VCaP (cell line): ENCODE results near the gene FKBP6.
A peak's percentile ranks its signal among the peaks of the same experiment; 100 is the strongest.
"Not testable (repeated sequence)": the region's sequence is repeated elsewhere in the genome, so short reads cannot be mapped to it uniquely, and the experiment has no call there.

ENCODE experiments used
- H3K27ac ChIP-seq: fragments of 450-650 bp; 2 replicates; pipeline ENCODE4 v1.5.1; 2017
- TF ChIP-seq, protein P1 (sequence below): fragments of 450-650 bp; conservative IDR thresholded peaks from 2 replicates; pipeline ENCODE4 v1.5.1; 2017; ENCODE audit warnings: mild to moderate bottlenecking, moderate library complexity

Gene FKBP6

DNA sequence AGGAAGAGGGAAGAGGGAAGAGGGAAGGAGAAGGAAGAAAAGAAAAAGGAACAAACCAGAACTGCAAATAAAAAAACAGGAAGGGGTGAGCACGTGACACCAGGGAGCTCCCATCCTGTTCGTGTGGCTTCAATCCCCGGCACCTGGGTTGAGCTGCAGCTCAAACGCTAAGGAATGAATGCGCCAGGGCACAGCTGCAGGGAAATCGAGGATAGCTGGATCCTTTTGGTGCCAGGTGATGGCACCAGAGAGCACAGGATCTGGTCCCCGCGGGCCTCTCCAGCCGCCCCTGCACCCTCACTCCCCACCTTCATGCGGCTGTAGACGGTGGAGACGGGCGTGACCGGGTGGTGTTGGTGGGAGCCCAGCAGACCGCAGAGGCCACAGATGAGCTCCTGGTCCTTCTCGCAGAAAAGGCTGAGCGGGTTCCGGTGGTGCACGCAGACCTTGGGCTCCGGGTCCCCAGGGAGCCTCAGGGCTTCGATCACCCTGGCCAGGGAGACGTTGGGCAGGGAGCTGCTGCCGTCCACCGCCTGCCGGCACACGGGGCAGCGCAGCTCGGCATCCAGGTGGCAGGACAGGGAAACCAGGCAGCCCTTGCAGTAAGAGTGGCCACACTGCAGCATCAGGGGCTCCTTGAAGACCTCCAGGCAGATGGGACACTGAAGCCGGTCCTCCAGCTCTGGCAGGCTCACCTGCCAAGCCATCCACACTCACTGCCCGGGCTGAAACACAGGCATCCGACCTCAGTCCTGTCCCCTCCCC, 3.7 kb upstream of the FKBP6 start:
- peak overlapping the region; percentile 32; the same call in 1 of the 2 replicates for H3K27ac ChIP-seq
- TF ChIP-seq, protein P1, sequence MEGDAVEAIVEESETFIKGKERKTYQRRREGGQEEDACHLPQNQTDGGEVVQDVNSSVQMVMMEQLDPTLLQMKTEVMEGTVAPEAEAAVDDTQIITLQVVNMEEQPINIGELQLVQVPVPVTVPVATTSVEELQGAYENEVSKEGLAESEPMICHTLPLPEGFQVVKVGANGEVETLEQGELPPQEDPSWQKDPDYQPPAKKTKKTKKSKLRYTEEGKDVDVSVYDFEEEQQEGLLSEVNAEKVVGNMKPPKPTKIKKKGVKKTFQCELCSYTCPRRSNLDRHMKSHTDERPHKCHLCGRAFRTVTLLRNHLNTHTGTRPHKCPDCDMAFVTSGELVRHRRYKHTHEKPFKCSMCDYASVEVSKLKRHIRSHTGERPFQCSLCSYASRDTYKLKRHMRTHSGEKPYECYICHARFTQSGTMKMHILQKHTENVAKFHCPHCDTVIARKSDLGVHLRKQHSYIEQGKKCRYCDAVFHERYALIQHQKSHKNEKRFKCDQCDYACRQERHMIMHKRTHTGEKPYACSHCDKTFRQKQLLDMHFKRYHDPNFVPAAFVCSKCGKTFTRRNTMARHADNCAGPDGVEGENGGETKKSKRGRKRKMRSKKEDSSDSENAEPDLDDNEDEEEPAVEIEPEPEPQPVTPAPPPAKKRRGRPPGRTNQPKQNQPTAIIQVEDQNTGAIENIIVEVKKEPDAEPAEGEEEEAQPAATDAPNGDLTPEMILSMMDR: peak; percentile 71

DNA sequence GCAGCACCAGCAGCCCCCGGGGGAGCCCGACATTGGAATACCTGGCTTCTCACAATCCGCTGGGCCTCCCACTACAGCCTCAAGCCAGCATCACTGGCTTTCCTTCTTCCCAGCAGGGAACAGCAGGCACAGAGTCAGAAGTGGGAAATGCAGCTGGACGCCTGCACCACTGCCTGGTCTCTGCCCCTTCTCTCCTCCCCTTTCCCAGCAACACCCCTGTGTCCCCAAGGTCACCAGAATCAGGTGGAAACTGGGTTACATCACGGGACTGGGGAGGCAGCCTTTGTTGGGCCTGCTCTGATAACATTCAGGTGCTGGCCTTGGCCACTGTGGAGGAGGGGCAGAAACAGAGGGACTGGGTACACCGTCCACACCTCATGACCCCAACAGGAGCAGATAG, 2.5 kb upstream of the FKBP6 start:
- not testable (repeated sequence) for H3K27ac ChIP-seq

DNA sequence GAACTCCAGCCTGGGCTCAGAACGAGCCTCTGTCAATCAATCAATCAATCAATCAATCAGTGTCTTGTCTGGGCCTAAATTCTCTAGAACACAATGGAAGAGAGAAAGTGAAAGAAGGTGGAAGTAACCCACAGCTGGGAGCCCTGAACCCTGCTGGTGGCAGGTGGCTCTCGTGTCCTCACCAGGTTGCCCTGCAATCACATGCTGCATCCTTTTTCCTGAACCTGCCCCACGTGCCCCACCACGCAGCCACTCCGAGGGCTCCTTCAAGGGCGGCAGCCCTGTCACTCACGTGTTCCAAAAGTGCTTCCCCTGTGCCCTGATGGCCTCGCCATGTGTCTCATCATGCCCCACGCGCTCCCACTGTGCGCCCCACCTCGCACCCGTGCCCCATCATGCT, 512 bp upstream of the FKBP6 start:
- not testable (repeated sequence) for H3K27ac ChIP-seq

DNA sequence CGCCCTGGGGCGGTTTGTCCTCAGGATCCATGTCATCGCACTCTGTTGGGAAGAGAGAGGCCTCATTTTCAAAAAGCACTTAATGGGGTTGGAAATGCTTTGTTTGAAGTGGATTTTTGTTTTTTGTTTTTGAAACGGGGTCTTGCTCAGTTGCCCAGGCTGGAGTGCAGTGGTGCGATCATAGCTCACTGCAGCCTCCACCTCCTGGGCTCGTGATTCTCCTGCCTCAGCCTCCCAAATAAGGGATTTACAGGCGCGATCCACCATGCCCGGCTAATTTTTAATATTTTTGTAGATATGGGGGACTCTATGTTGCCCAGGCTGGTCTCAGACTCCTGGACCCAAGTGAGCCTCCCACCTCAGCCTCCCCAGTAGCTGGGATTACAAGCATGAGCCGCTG, 735 bp downstream of the FKBP6 start:
- H3K27ac ChIP-seq: no peak overlapping the region
- TF ChIP-seq, protein P1: no peak

DNA sequence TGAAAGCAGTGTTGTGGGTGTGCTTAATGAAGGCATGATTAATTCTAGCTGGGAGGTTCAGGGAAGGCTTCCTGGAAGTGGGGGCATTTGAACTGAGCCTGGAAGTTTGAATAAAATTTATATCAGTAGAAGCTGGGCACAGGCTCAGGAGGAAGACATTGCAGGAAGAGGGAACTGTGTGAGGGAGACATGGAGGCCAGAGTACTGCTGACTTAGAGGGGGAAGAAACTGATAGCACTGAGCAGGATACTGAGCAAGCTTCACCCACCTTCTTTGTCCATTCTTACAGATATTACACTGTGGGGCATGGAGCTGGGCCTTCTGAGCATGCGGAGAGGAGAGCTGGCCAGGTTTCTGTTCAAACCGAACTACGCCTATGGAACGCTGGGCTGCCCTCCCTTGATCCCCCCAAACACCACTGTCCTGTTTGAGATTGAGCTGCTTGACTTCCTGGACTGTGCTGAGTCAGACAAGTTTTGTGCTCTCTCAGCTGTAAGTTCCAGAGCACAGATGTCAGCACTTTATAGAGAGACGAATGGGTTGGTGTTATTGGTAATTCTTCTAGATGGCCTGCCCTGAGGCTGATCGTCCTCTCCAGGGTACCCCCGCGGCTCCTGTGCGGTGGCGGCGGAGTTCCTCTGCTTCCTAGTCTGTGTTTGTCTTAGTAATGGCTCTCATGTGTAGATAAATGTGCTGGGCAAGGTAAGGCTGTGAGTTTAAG, 2.1 kb downstream of the FKBP6 start:
- no peak overlapping the region for H3K27ac ChIP-seq
- TF ChIP-seq, protein P1: no peak

DNA sequence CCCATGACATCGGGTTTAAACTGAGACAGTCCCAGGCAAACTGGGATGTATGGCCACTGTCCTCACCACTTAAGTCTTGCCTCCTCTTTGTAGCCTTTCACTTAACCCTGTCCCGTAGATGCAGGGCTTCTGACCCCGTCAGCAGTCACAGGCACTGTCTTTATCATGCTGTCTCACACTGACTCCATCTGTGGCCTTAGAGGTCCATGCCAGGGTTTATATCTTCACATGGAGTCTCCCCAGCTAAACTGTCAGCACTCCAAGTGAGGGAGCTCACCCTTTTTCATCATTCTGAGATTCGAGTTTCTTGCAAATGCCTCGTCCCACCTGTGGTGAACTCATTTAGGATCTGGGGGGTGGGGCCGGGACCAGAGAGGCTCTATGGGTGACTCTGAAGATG, 2.8 kb downstream of the FKBP6 start:
- H3K27ac ChIP-seq: no peak overlapping the region
- TF ChIP-seq, protein P1: no peak

DNA sequence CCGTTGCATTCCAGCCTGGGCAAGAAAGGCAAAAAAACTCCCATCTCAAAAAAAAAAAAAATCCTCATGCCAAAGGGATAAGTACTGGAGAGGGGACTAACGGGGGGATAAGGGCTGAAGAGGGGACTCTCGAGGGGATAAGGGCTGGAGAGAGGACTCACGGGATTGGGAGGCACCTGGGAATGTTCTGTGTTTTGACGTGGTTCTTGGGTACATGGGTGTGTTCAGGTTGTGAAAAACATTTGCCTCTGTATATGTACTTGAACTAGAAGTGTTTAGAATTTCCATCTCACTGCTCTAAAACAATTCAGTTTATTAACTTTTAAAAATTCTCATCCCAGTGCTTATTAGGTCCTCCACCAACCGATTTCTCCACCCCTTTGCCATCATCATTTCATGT, 4.5 kb downstream of the FKBP6 start:
- TF ChIP-seq, protein P1: no peak

DNA sequence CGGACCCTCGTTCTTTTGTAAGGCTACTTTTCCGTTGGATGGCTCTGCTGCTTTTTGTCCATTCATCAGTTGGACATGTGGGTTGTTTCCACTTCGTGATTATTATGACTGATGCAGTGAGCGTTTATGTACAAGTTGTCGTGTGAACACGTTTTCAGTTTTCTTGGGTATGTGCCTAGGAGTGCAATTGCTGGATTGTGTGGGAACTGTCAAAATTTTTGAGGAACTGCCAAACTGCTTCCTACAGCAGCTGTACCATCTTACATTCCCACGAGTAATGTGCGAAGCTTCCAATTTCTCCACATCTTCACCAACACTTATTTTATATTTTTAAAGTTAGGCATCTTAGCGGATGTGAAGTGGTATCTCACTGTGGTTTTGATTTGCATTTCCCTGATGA, 10.4 kb downstream of the FKBP6 start:
- H3K27ac ChIP-seq: no peak overlapping the region
- TF ChIP-seq, protein P1: no peak

More for the DNA sequence above, 4.5 kb downstream of the FKBP6 start:
- no peak overlapping the region for H3K27ac ChIP-seq
